ENCODE data around the gene GNG8.

Gene GNG8

GRCh38 chr19:46621191-46622117 lies 14.5 kb downstream of the GNG8 start:
- H3K4me3 ChIP-seq (ENCODE audit: low read depth, low read length) = no peak overlapping the region

GRCh38 chr19:46620716-46621115 lies 15.3 kb downstream of the GNG8 start:
- no peak overlapping the region for H3K4me3 ChIP-seq (ENCODE audit: low read depth, low read length)

- H3K4me3 ChIP-seq (ENCODE audit: low read depth, low read length) = no peak overlapping the region
Measured at GRCh38 chr19:46620267-46620666, 15.7 kb downstream of the GNG8 start.

GRCh38 chr19:46618670-46619231 lies 17.3 kb downstream of the GNG8 start:
- H3K4me3 ChIP-seq (ENCODE audit: low read depth, low read length) = no peak overlapping the region

- no peak overlapping the region for H3K4me3 ChIP-seq (ENCODE audit: low read depth, low read length)
Measured at GRCh38 chr19:46617601-46618000, 18.4 kb downstream of the GNG8 start.

GRCh38 chr19:46616631-46617322 lies 19.2 kb downstream of the GNG8 start:
- no peak overlapping the region for H3K4me3 ChIP-seq (ENCODE audit: low read depth, low read length)

GRCh38 chr19:46615966-46616365 lies 20.0 kb downstream of the GNG8 start:
- H3K4me3 ChIP-seq (ENCODE audit: low read depth, low read length) = no peak overlapping the region

GRCh38 chr19:46614114-46614722 lies 21.8 kb downstream of the GNG8 start:
- no peak overlapping the region for H3K4me3 ChIP-seq (ENCODE audit: low read depth, low read length)

- no peak overlapping the region for H3K4me3 ChIP-seq (ENCODE audit: low read depth, low read length)
Measured at GRCh38 chr19:46613525-46613924, 22.5 kb downstream of the GNG8 start.

GRCh38 chr19:46611776-46612175 lies 24.2 kb downstream of the GNG8 start:
- no peak overlapping the region for H3K4me3 ChIP-seq (ENCODE audit: low read depth, low read length)

GRCh38 chr19:46610851-46611770 lies 24.9 kb downstream of the GNG8 start:
- no peak overlapping the region for H3K4me3 ChIP-seq (ENCODE audit: low read depth, low read length)

GRCh38 chr19:46610413-46610775 lies 25.6 kb downstream of the GNG8 start:
- H3K4me3 ChIP-seq (ENCODE audit: low read depth, low read length) = no peak overlapping the region

- no peak overlapping the region for H3K4me3 ChIP-seq (ENCODE audit: low read depth, low read length)
Measured at GRCh38 chr19:46609511-46610412, 26.2 kb downstream of the GNG8 start.

- no peak overlapping the region for H3K4me3 ChIP-seq (ENCODE audit: low read depth, low read length)
Measured at GRCh38 chr19:46608581-46609345, 27.2 kb downstream of the GNG8 start.

- no peak overlapping the region for H3K4me3 ChIP-seq (ENCODE audit: low read depth, low read length)
Measured at GRCh38 chr19:46608178-46608577, 27.8 kb downstream of the GNG8 start.

- H3K4me3 ChIP-seq (ENCODE audit: low read depth, low read length) = no peak overlapping the region
Measured at GRCh38 chr19:46607448-46607841, 28.6 kb downstream of the GNG8 start.

- no peak overlapping the region for H3K4me3 ChIP-seq (ENCODE audit: low read depth, low read length)
Measured at GRCh38 chr19:46606681-46607447, 29.1 kb downstream of the GNG8 start.

- no peak overlapping the region for H3K4me3 ChIP-seq (ENCODE audit: low read depth, low read length)
Measured at GRCh38 chr19:46606019-46606418, 30.0 kb downstream of the GNG8 start.

All from iPS-11a (cell line).